Measurements from ENCODE around the gene DFFB.

Gene DFFB

GRCh38 chr1:3900150-3900968 lies 43.1 kb downstream of the DFFB start, which contains the start of gene C1orf174:
C1orf174 (minus strand) TSS chr1:3900272; CDS start chr1:3900186, 86 bp downstream.
- peak; percentile 91 for DNase-seq (ENCODE audit: extremely low spot score)
- CTCF ChIA-PET, result no interaction called here
- TF ChIP-seq L3MBTL2 (conservative IDR thresholded peaks at IDR 0.05) (peak; percentile 38; the same call in 1 of the 2 replicates), NFRKB (IDR thresholded peaks at IDR 0.05) (peak; percentile 83), ZNF384 (IDR thresholded peaks at IDR 0.05) (no peak), FOXM1 (IDR thresholded peaks at IDR 0.05; ENCODE audit: borderline replicate concordance) (peak; percentile 47; the same call in 1 of the 2 replicates), PKNOX1 (IDR thresholded peaks at IDR 0.05) (no peak), TARDBP (IDR thresholded peaks at IDR 0.05) (peak; percentile 66; the same call in 1 of the 2 replicates)
- POLR2A ChIA-PET, result interaction anchor here (0.6 to 1.0 kb wide), 2 partner anchors 14 to 43 kb away, joined by 3 read pairs; partner anchors contain the start of genes CEP104 and DFFB

- POLR2A ChIA-PET, result interaction anchor here (0.6 to 1.0 kb wide), 3 partner anchors 14 to 1560 kb away, joined by 3 read pairs; partner anchors contain the start of genes CEP104 and DFFB
Measured at GRCh38 chr1:3900969-3901529, 43.8 kb downstream of the DFFB start.

GRCh38 chr1:3902111-3902511 lies 44.8 kb downstream of the DFFB start:
- TF ChIP-seq FOXA1 (IDR thresholded peaks at IDR 0.05) (no peak), SUZ12 (IDR thresholded peaks at IDR 0.05) (no peak), FOXK2 (IDR thresholded peaks at IDR 0.05) (no peak)
- CTCF ChIA-PET, result interaction anchor here (0.6 kb wide), 1 partner anchor 88 kb away, joined by 3 read pairs; no protein-coding TSS in a partner anchor
- POLR2A ChIA-PET, result no interaction called here
- no peak for DNase-seq (ENCODE audit: extremely low spot score)

More at GRCh38 chr1:3900969-3901529, 43.8 kb downstream of the DFFB start:
- TF ChIP-seq LEF1 (IDR thresholded peaks at IDR 0.05; ENCODE audit: borderline replicate concordance), result no peak
- no peak for TF ChIP-seq CTBP1 (IDR thresholded peaks at IDR 0.05; ENCODE audit: borderline replicate concordance)
- no peak for TF ChIP-seq NFRKB (IDR thresholded peaks at IDR 0.05)
- TF ChIP-seq L3MBTL2 (conservative IDR thresholded peaks at IDR 0.05), result peak; percentile 87
- peak; percentile 39; the same call in 1 of the 2 replicates for TF ChIP-seq SP1 (IDR thresholded peaks at IDR 0.05)
- peak; percentile 83 for TF ChIP-seq PKNOX1 (IDR thresholded peaks at IDR 0.05)
- TF ChIP-seq BHLHE40 (IDR thresholded peaks at IDR 0.05; ENCODE audit: borderline replicate concordance), result no peak
- TF ChIP-seq FOXA1 (IDR thresholded peaks at IDR 0.05), result no peak
- no peak for TF ChIP-seq TARDBP (IDR thresholded peaks at IDR 0.05)
- TF ChIP-seq FOXM1 (IDR thresholded peaks at IDR 0.05; ENCODE audit: borderline replicate concordance), result no peak
- CTCF ChIA-PET, result interaction anchor here (0.6 kb wide), 1 partner anchor 88 kb away, joined by 4 read pairs; no protein-coding TSS in a partner anchor
- DNase-seq (ENCODE audit: extremely low spot score), result peak; percentile 96

- ChIA-PET POLR2A (no interaction called here), CTCF (interaction anchor here (0.6 kb wide), 1 partner anchor 87 kb away, joined by 3 read pairs; no protein-coding TSS in a partner anchor)
- TF ChIP-seq HDGF (IDR thresholded peaks at IDR 0.05; ENCODE audit: borderline replicate concordance) (no peak), BHLHE40 (IDR thresholded peaks at IDR 0.05; ENCODE audit: borderline replicate concordance) (no peak), ZNF384 (IDR thresholded peaks at IDR 0.05) (no peak), PKNOX1 (IDR thresholded peaks at IDR 0.05) (no peak), SP1 (IDR thresholded peaks at IDR 0.05) (no peak)
Measured at GRCh38 chr1:3902571-3903091, 45.4 kb downstream of the DFFB start.

GRCh38 chr1:3903141-3904005 lies 46.1 kb downstream of the DFFB start:
- DNase-seq (ENCODE audit: extremely low spot score), result no peak
- ChIA-PET POLR2A (no interaction called here), CTCF (no interaction called here)
- TF ChIP-seq LEF1 (IDR thresholded peaks at IDR 0.05; ENCODE audit: borderline replicate concordance) (no peak), ARNT (IDR thresholded peaks at IDR 0.05) (no peak), PKNOX1 (IDR thresholded peaks at IDR 0.05) (no peak)

More at GRCh38 chr1:3902571-3903091, 45.4 kb downstream of the DFFB start:
- no peak for DNase-seq (ENCODE audit: extremely low spot score)
